MM.1S (cell line): ENCODE data around the gene SFT2D3.
A peak's percentile ranks its signal among the peaks of the same experiment; 100 is the strongest.

Experiments
- DNase-seq: peaks from one replicate; pipeline ENCODE4 v3.0.0-alpha.2; 2015
- H2AFZ ChIP-seq: fragments of 300-600 bp; sonication (generic); 2 replicates; pipeline ENCODE4 v1.6.0; 2016; ENCODE audit warnings: antibody characterized with exemption, low read length
- H3F3A ChIP-seq: fragments of 300-600 bp; sonication (generic); 2 replicates; pipeline ENCODE4 v1.6.1; 2016; ENCODE audit warnings: mild to moderate bottlenecking, antibody characterized with exemption, low read length, moderate library complexity, mixed read lengths; ENCODE audit not compliant: insufficient read depth
- H3K27ac ChIP-seq: fragments of 300-600 bp; sonication (generic); 2 replicates; pipeline ENCODE4 v1.5.1; 2016; ENCODE audit warnings: mild to moderate bottlenecking, low read length
- H3K27me3 ChIP-seq: fragments of 300-600 bp; sonication (generic); replicated peaks from 2 replicates; pipeline ENCODE4 v1.6.0; 2016; ENCODE audit warnings: low read length; ENCODE audit not compliant: insufficient read depth
- H3K36me3 ChIP-seq: fragments of 300-600 bp; sonication (generic); replicated peaks from 2 replicates; pipeline ENCODE4 v1.6.1; 2016; ENCODE audit warnings: mild to moderate bottlenecking, low read length, mixed read lengths; ENCODE audit not compliant: insufficient read depth
- H3K4me1 ChIP-seq: fragments of 300-600 bp; sonication (generic); 2 replicates; pipeline ENCODE4 v1.6.1; 2016; ENCODE audit warnings: low read length, mixed read lengths
- H3K4me2 ChIP-seq: fragments of 300-600 bp; sonication (generic); 2 replicates; pipeline ENCODE4 v1.6.0; 2016; ENCODE audit warnings: low read depth, low read length
- H3K4me3 ChIP-seq: fragments of 300-600 bp; sonication (generic); 2 replicates; pipeline ENCODE4 v1.5.1; 2016; ENCODE audit warnings: low read length, mixed read lengths
- H3K79me2 ChIP-seq: fragments of 300-600 bp; sonication (generic); 2 replicates; pipeline ENCODE4 v1.6.1; 2016; ENCODE audit warnings: mixed run types, low read length, mixed read lengths
- H3K9ac ChIP-seq: fragments of 300-600 bp; sonication (generic); 2 replicates; pipeline ENCODE4 v1.6.1; 2016; ENCODE audit warnings: low read length, mixed read lengths
- H3K9me2 ChIP-seq: fragments of 300-600 bp; sonication (generic); replicated peaks from 2 replicates; pipeline ENCODE4 v1.6.1; 2016; ENCODE audit warnings: mild to moderate bottlenecking, low read length, mixed read lengths; ENCODE audit not compliant: insufficient read depth
- H3K9me3 ChIP-seq: fragments of 300-600 bp; sonication (generic); replicated peaks from 2 replicates; pipeline ENCODE4 v1.6.1; 2016; ENCODE audit warnings: mild to moderate bottlenecking, low read length, mixed read lengths; ENCODE audit not compliant: insufficient read depth
- H4K20me1 ChIP-seq: fragments of 300-600 bp; sonication (generic); 2 replicates; pipeline ENCODE4 v1.6.1; 2016; ENCODE audit warnings: mild to moderate bottlenecking, low read length, moderate library complexity, mixed read lengths; ENCODE audit not compliant: insufficient read depth
- CTCF ChIP-seq: fragments of 300-600 bp; sonication (generic); IDR thresholded peaks from 2 replicates; pipeline ENCODE4 v1.5.1; 2016; ENCODE audit warnings: antibody characterized with exemption, low read length, mixed read lengths
- EZH2 ChIP-seq: fragments of 300-600 bp; sonication (generic); optimal IDR thresholded peaks from 2 replicates; pipeline ENCODE3; 2017; ENCODE audit warnings: low read depth, mild to moderate bottlenecking, antibody characterized with exemption, low read length, mixed read lengths
- EZH2phosphoT487 ChIP-seq: fragments of 300-600 bp; sonication (generic); IDR thresholded peaks from 2 replicates; pipeline ENCODE4 v1.6.1; 2018; ENCODE audit warnings: antibody characterized with exemption, low read length

The SFT2D3 gene

GRCh38 chr2:127739800-127740199 is 38.5 kb downstream of the SFT2D3 start:
- Histone ChIP-seq H2AFZ (no peak overlapping the region), H3K9me3 (no peaks in the 10 kb centered on the region), H3K9me2 (no peaks in the 10 kb centered on the region), H3K27ac (no peak overlapping the region), H3K4me3 (no peak overlapping the region), H3K36me3 (peaks cover 2% of the 10 kb centered on the region; the same call in 1 of the 2 replicates), H3K4me2 (no peak overlapping the region), H3F3A (no peaks in the 10 kb centered on the region), H3K4me1 (peaks cover 9% of the 10 kb centered on the region), H3K79me2 (no peaks in the 10 kb centered on the region), H3K27me3 (no peaks in the 10 kb centered on the region), H4K20me1 (no peaks in the 10 kb centered on the region), H3K9ac (no peak overlapping the region)
- TF ChIP-seq EZH2 (no peak), EZH2phosphoT487 (no peak), CTCF (no peak)
- DNase-seq = no peak

GRCh38 chr2:127740665-127741288 is 39.5 kb downstream of the SFT2D3 start:
- Histone ChIP-seq H3K9ac (no peak overlapping the region), H3K79me2 (no peaks in the 10 kb centered on the region), H3K27me3 (no peaks in the 10 kb centered on the region), H3K36me3 (peaks cover 4% of the 10 kb centered on the region; the same call in 1 of the 2 replicates), H3K27ac (peak overlapping the region; percentile 17; the same call in 1 of the 2 replicates), H3K4me3 (no peak overlapping the region), H4K20me1 (no peaks in the 10 kb centered on the region), H3K4me1 (peaks cover 9% of the 10 kb centered on the region), H2AFZ (no peak overlapping the region), H3K4me2 (no peak overlapping the region), H3F3A (no peaks in the 10 kb centered on the region), H3K9me3 (no peaks in the 10 kb centered on the region), H3K9me2 (no peaks in the 10 kb centered on the region)
- no peak for TF ChIP-seq CTCF
- TF ChIP-seq EZH2phosphoT487 = no peak
- DNase-seq = no peak

- no peak for DNase-seq
- H3K9ac ChIP-seq = no peak overlapping the region
- H3F3A ChIP-seq = no peaks in the 10 kb centered on the region
- no peaks in the 10 kb centered on the region for H3K27me3 ChIP-seq
- no peak overlapping the region for H2AFZ ChIP-seq
- no peaks in the 10 kb centered on the region for H3K9me2 ChIP-seq
- peaks cover 9% of the 10 kb centered on the region for H3K4me1 ChIP-seq
- no peaks in the 10 kb centered on the region for H3K9me3 ChIP-seq
- TF ChIP-seq EZH2 (no peak), CTCF (no peak), EZH2phosphoT487 (no peak)
- no peak overlapping the region for H3K27ac ChIP-seq
- H3K79me2 ChIP-seq = no peaks in the 10 kb centered on the region
- H4K20me1 ChIP-seq = no peaks in the 10 kb centered on the region
- H3K4me3 ChIP-seq = no peak overlapping the region
- H3K36me3 ChIP-seq = peaks cover 4% of the 10 kb centered on the region; the same call in 1 of the 2 replicates
- H3K4me2 ChIP-seq = no peak overlapping the region
Observed at GRCh38 chr2:127743477-127744026, 42.3 kb downstream of the SFT2D3 start.
